C1 segment of cervical spinal cord (tissue), 14 donors: Measurements from ENCODE around the gene MSI2.

Experiments
- DNase-seq, 14 donors: peaks; one replicate each; lab custom pipeline; 2025; lab: John Stamatoyannopoulos, UW

Gene MSI2

GRCh38 chr17:57593739-57594462 lies 337.6 kb downstream of the MSI2 start:
- DNase-seq, result no peak

- no peak for DNase-seq
Measured at GRCh38 chr17:57594767-57595166, 338.4 kb downstream of the MSI2 start.

GRCh38 chr17:57595426-57595825 lies 339.1 kb downstream of the MSI2 start:
- DNase-seq, result no peak

GRCh38 chr17:57595947-57596695 lies 339.8 kb downstream of the MSI2 start:
- DNase-seq, result no peak

DNA sequence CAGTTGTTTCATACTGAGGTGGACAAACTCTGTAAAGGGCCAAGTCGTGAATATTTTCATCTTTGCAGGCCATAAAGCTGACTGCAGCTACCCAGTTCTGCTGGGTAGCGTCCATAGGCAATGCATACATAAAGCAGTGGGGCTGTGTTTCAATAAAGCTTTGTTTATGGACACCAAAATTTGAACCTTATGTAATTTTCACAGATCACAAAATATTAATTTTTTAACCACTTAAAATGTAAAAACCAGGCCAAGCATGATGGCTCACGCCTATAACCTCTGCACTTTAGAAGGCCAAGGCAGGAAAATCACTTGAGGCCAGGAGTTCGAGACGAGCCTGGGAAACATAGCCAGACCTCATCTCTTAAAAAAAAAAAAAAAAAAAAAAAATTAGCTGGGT lies 340.8 kb downstream of the MSI2 start:
- no peak for DNase-seq

- DNase-seq, result peak in 8 of 14 donors; percentile 6 to 60 (median 38)
Measured at GRCh38 chr17:57597531-57598453, 341.5 kb downstream of the MSI2 start.

- no peak for DNase-seq
Measured at GRCh38 chr17:57599271-57600045, 343.1 kb downstream of the MSI2 start.

DNA sequence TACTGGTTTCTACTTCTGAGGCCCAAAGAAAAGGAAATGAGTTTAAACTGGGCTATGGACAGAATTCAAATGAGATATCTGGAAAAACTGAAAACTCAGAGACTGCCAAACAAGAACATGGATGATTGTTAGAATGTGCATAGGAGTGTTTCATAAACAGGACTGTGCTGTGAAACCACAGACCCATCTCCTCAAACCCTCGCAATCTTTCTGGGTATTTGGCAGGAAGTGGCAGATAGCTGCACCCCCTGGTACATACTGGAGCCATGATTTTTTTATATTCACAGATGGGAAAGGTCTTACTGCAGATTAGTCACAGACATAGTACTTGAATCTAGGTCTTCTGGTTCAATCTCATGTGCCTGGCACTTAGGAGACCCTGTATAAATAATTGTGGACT lies 343.8 kb downstream of the MSI2 start:
- no peak for DNase-seq

GRCh38 chr17:57601143-57601735 lies 344.9 kb downstream of the MSI2 start:
- no peak for DNase-seq

- DNase-seq, result peak in 1 of 14 donors; percentile 32
Measured at GRCh38 chr17:57602896-57603295, 346.6 kb downstream of the MSI2 start.

- no peak for DNase-seq
Measured at GRCh38 chr17:57603546-57603945, 347.2 kb downstream of the MSI2 start.

GRCh38 chr17:57603978-57604377 lies 347.7 kb downstream of the MSI2 start:
- no peak for DNase-seq

DNA sequence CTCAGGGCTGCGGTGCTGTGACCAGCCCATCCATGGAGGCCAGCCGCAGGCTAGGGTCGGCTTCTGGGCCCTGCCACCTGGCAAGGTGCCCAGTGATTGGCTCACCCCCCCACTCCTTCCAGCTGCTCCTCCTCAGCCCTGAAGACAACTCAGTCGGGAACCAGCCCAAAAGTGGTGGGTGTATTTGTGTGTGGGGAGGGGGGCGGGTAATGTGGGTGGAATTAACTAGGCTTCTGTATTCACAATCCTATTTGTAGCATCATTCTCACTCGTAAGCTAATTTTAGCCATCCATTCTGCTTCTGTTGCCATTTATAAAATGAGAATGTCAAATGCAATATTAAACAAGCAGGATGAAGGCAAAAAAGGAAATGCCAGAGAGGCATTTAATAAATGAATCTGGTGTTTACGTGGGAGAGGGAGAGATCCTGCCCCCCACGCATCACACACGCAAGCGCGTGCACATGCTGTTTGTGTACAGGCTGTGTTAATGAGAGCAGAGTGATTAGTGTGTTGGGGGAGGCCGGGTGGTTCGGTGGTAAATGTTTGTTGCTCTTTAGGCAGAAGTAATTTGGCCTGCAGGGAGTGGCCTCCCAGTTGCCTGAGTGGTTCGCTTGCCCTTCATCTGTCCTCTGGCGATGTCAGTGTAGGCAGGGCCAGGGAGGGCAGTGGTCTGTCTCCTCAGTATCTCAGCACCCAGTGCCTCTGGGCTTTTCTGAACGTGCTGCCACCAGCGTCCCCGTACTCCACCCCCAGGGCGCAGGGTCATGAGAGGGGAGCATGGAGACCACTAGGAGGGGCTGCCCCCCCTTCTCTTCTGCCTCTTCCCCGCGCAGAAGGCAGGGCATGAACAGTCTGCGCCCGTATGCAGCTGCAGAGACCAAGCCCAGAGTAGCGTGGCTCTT lies 348.7 kb downstream of the MSI2 start:
- DNase-seq, result peak in 11 of 14 donors; percentile 13 to 64 (median 37)

GRCh38 chr17:57605675-57606105 lies 349.4 kb downstream of the MSI2 start:
- no peak for DNase-seq

- DNase-seq, result no peak
Measured at GRCh38 chr17:57606111-57606875, 350.0 kb downstream of the MSI2 start.

- DNase-seq, result no peak
Measured at GRCh38 chr17:57607553-57608120, 351.3 kb downstream of the MSI2 start.

GRCh38 chr17:57608369-57609124 lies 352.2 kb downstream of the MSI2 start:
- DNase-seq, result no peak
